ENCODE measurements around the gene CALD1.

- TF ChIP-seq, protein P1, sequence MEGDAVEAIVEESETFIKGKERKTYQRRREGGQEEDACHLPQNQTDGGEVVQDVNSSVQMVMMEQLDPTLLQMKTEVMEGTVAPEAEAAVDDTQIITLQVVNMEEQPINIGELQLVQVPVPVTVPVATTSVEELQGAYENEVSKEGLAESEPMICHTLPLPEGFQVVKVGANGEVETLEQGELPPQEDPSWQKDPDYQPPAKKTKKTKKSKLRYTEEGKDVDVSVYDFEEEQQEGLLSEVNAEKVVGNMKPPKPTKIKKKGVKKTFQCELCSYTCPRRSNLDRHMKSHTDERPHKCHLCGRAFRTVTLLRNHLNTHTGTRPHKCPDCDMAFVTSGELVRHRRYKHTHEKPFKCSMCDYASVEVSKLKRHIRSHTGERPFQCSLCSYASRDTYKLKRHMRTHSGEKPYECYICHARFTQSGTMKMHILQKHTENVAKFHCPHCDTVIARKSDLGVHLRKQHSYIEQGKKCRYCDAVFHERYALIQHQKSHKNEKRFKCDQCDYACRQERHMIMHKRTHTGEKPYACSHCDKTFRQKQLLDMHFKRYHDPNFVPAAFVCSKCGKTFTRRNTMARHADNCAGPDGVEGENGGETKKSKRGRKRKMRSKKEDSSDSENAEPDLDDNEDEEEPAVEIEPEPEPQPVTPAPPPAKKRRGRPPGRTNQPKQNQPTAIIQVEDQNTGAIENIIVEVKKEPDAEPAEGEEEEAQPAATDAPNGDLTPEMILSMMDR (IDR thresholded peaks at IDR 0.05), result no peak
- no peak for TF ChIP-seq POLR2A (IDR thresholded peaks at IDR 0.05)
Observed at GRCh38 chr7:134827889-134828288, 48.5 kb downstream of the CALD1 start.

All from uterus (tissue), 2 donors.